ENCODE data around the gene ARHGEF26. TPM values are rescaled to one million over a fixed set of nuclear protein-coding genes. Genes with fewer than 3 reads are reported as not detected.

ARHGEF26 gene
- total and polyA plus RNA-seq, 2 experiments from 2014 or later: 9.4 to 16.9 TPM

GRCh38 chr3:154235330-154235729, 114.1 kb downstream of the ARHGEF26 start (continued):
- TF ChIP-seq CTCF (conservative IDR thresholded peaks at IDR 0.05; ENCODE audit: low read depth in 2 of 2) (no peak), NANOG (IDR thresholded peaks at IDR 0.05; ENCODE audit: borderline replicate concordance) (no peak), REST (IDR thresholded peaks at IDR 0.05; ENCODE audit: unreplicated experiment) (no peak), POLR2AphosphoS5 (IDR thresholded peaks at IDR 0.05; ENCODE audit: low read depth) (no peak), ZNF331 (CRISPR knock-in tag; IDR thresholded peaks at IDR 0.05; ENCODE audit: low read depth) (no peak), JUNB (IDR thresholded peaks at IDR 0.05; ENCODE audit: unreplicated experiment) (no peak), EZH2phosphoT487 (IDR thresholded peaks at IDR 0.05; ENCODE audit: unreplicated experiment) (no peak), ZNF114 (CRISPR knock-in tag; IDR thresholded peaks at IDR 0.05) (no peak)

- Mint-ChIP-seq H3K27ac (no peak overlapping the region), H3K27me3 (ENCODE audit: insufficient read depth, low read depth, poor library complexity) (no peaks in the 10 kb centered on the region)
- H3K4me3 ChIP-seq: no peak overlapping the region
- TF ChIP-seq ZNF462 (CRISPR knock-in tag; IDR thresholded peaks at IDR 0.05) (no peak), ZNF114 (CRISPR knock-in tag; IDR thresholded peaks at IDR 0.05) (no peak), JUNB (IDR thresholded peaks at IDR 0.05; ENCODE audit: unreplicated experiment) (no peak), NANOG (IDR thresholded peaks at IDR 0.05; ENCODE audit: borderline replicate concordance) (no peak), ZNF331 (CRISPR knock-in tag; IDR thresholded peaks at IDR 0.05; ENCODE audit: low read depth) (no peak), REST (IDR thresholded peaks at IDR 0.05; ENCODE audit: unreplicated experiment) (no peak), STAT1 (IDR thresholded peaks at IDR 0.05; ENCODE audit: unreplicated experiment) (no peak)
Observed at GRCh38 chr3:154236331-154236730, 115.1 kb downstream of the ARHGEF26 start.

More at GRCh38 chr3:154236331-154236730, 115.1 kb downstream of the ARHGEF26 start:
- no peak overlapping the region for H3K4me2 ChIP-seq
- no peaks in the 10 kb centered on the region for H3K79me2 ChIP-seq (replicated peaks; ENCODE audit: insufficient read depth)
- H3K27me3 ChIP-seq (ENCODE audit: insufficient read depth): no peaks in the 10 kb centered on the region
- Mint-ChIP-seq H3K9me3 (no peaks in the 10 kb centered on the region), H3K36me3 (ENCODE audit: low read depth) (peaks cover 7% of the 10 kb centered on the region; the same call in 1 of the 3 replicates), H3K4me3 (no peak overlapping the region), H3K4me1 (no peaks in the 10 kb centered on the region; the same call in 1 of the 3 replicates)
- no peak overlapping the region for H3K27ac ChIP-seq (ENCODE audit: low read depth)
- no peaks in the 10 kb centered on the region for H3K36me3 ChIP-seq (ENCODE audit: insufficient read depth)
- H3F3A ChIP-seq (replicated peaks; ENCODE audit: low read depth): no peaks in the 10 kb centered on the region
- no peak overlapping the region for H2AFZ ChIP-seq
- no peaks in the 10 kb centered on the region; the same call in 1 of the 2 replicates for H3K9me2 ChIP-seq (ENCODE audit: insufficient read depth)
- ATAC-seq (no peak), DNase-seq (ENCODE audit: low spot score) (no peak)
- no peaks in the 10 kb centered on the region for H4K20me1 ChIP-seq (replicated peaks; ENCODE audit: insufficient read depth)
- H3K4me1 ChIP-seq (ENCODE audit: insufficient read depth): no peaks in the 10 kb centered on the region

Measured in GM23338 (cell line).